ENCODE results near the gene PRUNE2.

DNA sequence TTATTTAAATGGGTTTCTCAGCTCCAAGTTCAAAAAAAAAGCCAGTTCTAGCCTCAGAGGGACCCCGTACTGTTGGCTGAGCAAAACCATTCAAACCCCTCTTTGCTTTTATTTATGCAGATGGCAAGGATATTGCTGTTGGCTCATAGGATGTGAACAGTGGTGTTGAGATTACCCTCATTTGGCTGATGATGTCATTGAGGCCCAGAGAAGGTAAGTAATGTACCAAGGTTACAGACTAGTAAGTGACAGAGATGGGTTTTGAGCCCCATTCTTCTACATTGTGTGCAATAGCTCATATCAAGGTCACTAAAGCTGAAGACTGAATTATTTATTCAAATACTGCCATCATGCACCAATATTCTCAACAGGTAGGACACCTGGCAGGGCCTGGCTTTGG, 263.8 kb downstream of the PRUNE2 start:
- TF ChIP-seq BHLHE40 (IDR thresholded peaks at IDR 0.05; ENCODE audit: borderline replicate concordance) (no peak), FOXM1 (IDR thresholded peaks at IDR 0.05; ENCODE audit: borderline replicate concordance) (no peak), SP1 (IDR thresholded peaks at IDR 0.05) (no peak), ZNF384 (IDR thresholded peaks at IDR 0.05) (no peak), CTBP1 (IDR thresholded peaks at IDR 0.05; ENCODE audit: borderline replicate concordance) (no peak), L3MBTL2 (conservative IDR thresholded peaks at IDR 0.05) (no peak), SUZ12 (IDR thresholded peaks at IDR 0.05) (no peak), FOXK2 (IDR thresholded peaks at IDR 0.05) (no peak)
- TF ChIP-seq, protein P1, sequence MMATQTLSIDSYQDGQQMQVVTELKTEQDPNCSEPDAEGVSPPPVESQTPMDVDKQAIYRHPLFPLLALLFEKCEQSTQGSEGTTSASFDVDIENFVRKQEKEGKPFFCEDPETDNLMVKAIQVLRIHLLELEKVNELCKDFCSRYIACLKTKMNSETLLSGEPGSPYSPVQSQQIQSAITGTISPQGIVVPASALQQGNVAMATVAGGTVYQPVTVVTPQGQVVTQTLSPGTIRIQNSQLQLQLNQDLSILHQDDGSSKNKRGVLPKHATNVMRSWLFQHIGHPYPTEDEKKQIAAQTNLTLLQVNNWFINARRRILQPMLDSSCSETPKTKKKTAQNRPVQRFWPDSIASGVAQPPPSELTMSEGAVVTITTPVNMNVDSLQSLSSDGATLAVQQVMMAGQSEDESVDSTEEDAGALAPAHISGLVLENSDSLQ (IDR thresholded peaks at IDR 0.05): no peak

Measured in HEK293T (cell line).